ENCODE data around the gene GALNT5. TPM values are rescaled to one million over a fixed set of nuclear protein-coding genes. Genes with fewer than 3 reads are reported as not detected.
"Not testable (repeated sequence)": the region's sequence is repeated elsewhere in the genome, so short reads cannot be mapped to it uniquely, and the experiment has no call there.

GALNT5 gene
- total RNA-seq = 0.80 TPM

GRCh38 chr2:157257312-157258252 lies at the start of gene GALNT5:
Gene GALNT5 (plus strand): TSS chr2:157257705. CDS start chr2:157258083, 378 bp downstream.
- no peak for DNase-seq (ENCODE audit: low spot score)
- peak; percentile 40 for ATAC-seq
- intact Hi-C loops (cut with DNase I) = no loop called here

GRCh38 chr2:157216286-157216965 lies 41.1 kb upstream of the GALNT5 start:
- DNase-seq (ENCODE audit: low spot score) = no peak
- ATAC-seq = no peak
- intact Hi-C loops (cut with DNase I) = no loop called here

DNA sequence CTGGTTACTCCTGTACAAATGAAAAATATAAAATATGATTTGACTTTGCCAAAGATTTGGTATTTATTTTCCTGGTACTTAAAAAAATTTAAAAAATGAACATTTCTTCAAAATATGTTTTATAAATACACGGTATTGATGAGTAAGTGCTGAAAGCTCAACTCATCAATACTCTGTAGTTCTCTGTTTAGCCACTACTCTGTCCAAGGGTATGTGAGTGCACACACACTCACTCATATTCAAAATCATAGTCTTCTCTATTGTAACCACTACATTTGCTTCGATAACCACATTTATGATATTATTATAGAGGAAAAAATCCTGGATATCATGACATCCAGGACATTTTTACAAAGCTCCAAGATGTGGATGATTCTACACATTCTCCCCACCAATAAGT lies 40.1 kb upstream of the GALNT5 start:
- no peak for ATAC-seq
- DNase-seq (ENCODE audit: low spot score) = no peak
- intact Hi-C loops (cut with DNase I) = no loop called here

DNA sequence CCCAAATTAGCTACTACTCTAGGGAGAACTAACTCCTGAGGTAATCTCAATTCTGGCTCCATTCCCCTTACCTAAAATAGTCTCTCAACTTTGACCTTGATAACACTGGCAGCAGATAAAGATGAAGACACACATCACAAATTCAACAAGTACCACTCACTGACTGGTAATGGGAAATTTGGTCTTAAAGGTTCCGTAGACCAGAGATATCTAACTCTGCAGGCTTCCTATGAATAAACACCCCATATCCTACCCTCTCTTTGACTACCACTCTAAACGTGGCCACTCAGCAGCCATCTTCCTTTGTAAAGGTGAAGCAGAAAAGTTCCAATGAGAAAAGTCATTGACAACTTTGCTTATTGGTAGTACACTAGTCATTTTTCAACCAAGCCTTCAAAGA lies 38.6 kb upstream of the GALNT5 start:
- ATAC-seq (no peak), DNase-seq (ENCODE audit: low spot score) (no peak)
- intact Hi-C loops (cut with DNase I) = no loop called here

GRCh38 chr2:157220502-157220901 lies 37.0 kb upstream of the GALNT5 start:
- ATAC-seq (no peak), DNase-seq (ENCODE audit: low spot score) (no peak)
- intact Hi-C loops (cut with DNase I) = no loop called here

DNA sequence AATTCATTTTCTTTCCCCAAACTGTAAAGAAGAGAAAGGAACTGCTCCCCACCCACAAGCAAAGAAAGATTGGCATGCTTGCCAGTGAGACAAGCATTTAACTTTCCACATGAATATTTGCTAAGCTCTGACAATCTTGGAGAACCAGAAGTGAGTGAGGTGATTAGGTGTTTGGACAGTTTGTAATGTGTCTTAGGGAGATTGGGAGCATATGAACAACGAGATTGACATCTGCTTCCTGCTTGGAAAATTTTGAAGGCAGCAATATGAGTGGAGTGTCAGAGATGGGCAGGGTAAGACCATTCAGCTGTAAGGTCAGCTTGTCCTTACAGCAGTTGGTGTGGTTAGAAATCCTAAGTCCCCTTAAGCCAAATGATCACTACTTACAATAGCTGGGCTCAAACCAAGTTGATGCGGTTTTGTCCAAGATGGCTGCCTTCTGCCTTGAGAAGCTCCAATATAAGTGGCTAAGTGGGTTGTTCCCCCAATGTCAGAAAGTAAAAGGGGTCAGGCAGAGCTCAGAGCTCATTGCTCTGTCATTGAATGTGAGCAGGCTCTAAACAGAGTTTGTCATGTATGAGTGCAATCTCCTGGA lies 36.0 kb upstream of the GALNT5 start:
- ATAC-seq (no peak), DNase-seq (ENCODE audit: low spot score) (no peak)
- intact Hi-C loops (cut with DNase I) = no loop called here

- DNase-seq (ENCODE audit: low spot score) = no peak
- ATAC-seq = no peak
- intact Hi-C loops (cut with DNase I) = no loop called here
Measured at GRCh38 chr2:157223624-157224205, 33.8 kb upstream of the GALNT5 start.

GRCh38 chr2:157224448-157224847 lies 33.1 kb upstream of the GALNT5 start:
- DNase-seq (ENCODE audit: low spot score); intact Hi-C loops (cut with DNase I); ATAC-seq: not testable (repeated sequence)

- intact Hi-C loops (cut with DNase I) = no loop called here
- no peak for DNase-seq (ENCODE audit: low spot score)
- ATAC-seq = no peak
Measured at GRCh38 chr2:157227592-157227991, 29.9 kb upstream of the GALNT5 start.

DNA sequence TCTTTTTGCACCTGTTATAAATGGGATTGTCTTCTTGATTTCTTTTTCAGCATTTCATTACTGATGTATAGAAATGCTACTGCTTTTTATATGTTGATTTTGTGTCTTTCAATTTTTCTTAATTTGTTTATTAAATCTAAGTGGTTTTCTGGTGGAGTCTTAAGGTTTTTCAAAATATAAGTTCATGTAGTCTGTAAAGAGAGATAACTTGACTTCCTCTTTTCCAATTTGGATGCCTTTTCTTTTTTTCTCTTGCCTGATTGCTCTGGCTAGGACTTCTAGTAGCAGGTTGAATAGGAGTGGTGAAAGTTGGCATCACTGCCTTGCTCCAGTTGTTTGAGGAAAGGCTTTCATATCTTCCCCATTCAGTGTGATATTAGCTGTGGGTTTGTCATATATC lies 28.6 kb upstream of the GALNT5 start:
- intact Hi-C loops (cut with DNase I) = no loop called here

DNA sequence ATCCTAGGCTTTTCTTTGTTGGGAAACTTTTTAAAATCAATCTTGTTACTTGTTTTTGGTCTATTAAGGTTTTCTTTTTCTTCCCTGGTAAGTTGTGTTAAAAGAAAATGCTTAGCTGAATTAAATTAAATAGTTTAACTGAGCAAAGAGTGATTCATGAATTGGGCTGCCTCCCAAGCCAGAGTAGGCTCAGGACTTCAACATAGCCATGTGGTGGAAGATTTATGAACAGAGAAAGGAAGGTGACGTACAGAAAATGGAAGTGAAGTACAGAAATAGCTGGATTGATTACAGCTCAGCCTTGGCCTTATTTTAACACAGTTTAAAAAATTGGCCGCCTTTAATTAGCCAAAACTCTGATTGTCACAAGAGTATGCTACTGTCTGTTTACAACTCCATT lies 27.9 kb upstream of the GALNT5 start:
- DNase-seq (ENCODE audit: low spot score) (no peak), ATAC-seq (no peak)
- intact Hi-C loops (cut with DNase I) = no loop called here

More for the DNA sequence above, 28.6 kb upstream of the GALNT5 start:
- ATAC-seq (no peak), DNase-seq (ENCODE audit: low spot score) (no peak)

GRCh38 chr2:157231476-157231875 lies 26.0 kb upstream of the GALNT5 start:
- no peak for ATAC-seq
- intact Hi-C loops (cut with DNase I) = no loop called here
- DNase-seq (ENCODE audit: low spot score) = no peak

DNA sequence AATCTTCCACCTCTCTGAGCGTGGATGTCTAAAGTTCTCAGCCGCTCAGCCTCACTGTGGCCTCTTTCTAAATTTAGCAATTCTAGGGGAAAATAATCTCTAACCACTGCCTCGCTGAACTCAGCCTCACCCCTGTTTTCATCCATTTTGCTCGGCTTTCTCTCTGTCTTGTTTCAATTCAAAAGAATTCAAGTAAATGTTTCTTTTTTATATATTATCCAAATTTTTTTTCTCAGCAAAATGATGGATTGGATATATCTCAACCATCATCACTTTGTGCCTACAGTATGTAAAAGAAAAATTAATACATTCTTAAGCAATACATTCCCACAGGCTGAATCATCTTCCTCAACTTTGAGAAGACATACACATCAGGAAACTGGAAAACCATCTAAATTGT lies 24.0 kb upstream of the GALNT5 start:
- ATAC-seq (no peak), DNase-seq (ENCODE audit: low spot score) (no peak)
- intact Hi-C loops (cut with DNase I) = no loop called here

- intact Hi-C loops (cut with DNase I) = no loop called here
- ATAC-seq = no peak
- DNase-seq (ENCODE audit: low spot score) = no peak
Measured at GRCh38 chr2:157236404-157236803, 21.1 kb upstream of the GALNT5 start.

DNA sequence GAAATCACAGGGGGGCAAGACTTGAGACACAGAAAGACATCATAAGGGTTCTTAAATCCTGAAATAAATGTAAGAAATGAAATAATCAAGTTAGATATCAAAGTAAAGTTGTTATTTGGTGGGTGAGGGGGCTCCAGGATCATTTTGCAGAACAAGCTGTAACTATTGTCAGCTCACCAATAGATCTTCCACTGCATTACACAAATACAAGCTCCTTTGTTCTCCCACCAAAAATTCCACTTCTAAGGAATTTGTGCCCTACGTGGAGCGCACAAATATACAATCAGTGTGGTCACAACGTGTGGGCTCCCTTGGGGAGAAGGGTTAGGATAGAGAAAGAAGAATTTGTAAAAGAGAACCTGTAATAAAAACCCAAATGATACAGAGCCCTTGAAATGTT lies 19.2 kb upstream of the GALNT5 start:
- ATAC-seq = no peak
- intact Hi-C loops (cut with DNase I) = no loop called here
- no peak for DNase-seq (ENCODE audit: low spot score)

GRCh38 chr2:157244691-157245090 lies 12.8 kb upstream of the GALNT5 start:
- intact Hi-C loops (cut with DNase I) = no loop called here
- ATAC-seq (no peak), DNase-seq (ENCODE audit: low spot score) (no peak)

DNA sequence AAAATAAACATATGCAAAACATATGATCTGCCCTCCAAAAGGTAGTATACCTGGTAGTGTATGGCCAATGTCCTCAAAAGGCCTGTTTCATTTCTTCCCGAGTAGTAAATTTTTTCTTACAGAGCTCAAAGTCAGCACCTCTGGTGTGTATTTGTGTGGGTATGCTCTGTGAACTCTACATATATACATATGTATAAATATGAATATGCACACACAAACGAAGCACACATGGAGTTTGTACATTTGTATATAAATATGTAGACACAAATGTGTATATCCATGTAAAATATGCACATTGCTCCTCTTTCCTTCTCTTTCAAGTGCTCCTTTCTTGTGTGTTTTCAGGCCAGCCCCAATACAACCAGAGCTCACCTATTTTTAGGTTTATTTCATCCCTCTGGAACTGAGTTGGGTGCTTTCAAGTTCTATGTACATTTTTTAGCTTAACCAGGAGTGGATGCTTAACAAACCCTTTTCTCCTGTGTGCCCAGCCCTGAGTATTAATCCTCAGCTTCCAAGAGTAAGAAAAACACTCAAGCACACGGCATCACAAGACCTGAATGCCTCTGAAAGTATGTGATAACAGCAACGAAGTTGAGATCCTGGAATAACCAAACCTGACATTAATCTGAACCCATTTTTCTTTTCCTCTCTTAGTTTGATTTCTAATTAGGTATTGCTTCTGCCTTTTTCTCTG lies 12.2 kb upstream of the GALNT5 start:
- intact Hi-C loops (cut with DNase I) = no loop called here
- no peak for DNase-seq (ENCODE audit: low spot score)
- ATAC-seq = no peak

DNA sequence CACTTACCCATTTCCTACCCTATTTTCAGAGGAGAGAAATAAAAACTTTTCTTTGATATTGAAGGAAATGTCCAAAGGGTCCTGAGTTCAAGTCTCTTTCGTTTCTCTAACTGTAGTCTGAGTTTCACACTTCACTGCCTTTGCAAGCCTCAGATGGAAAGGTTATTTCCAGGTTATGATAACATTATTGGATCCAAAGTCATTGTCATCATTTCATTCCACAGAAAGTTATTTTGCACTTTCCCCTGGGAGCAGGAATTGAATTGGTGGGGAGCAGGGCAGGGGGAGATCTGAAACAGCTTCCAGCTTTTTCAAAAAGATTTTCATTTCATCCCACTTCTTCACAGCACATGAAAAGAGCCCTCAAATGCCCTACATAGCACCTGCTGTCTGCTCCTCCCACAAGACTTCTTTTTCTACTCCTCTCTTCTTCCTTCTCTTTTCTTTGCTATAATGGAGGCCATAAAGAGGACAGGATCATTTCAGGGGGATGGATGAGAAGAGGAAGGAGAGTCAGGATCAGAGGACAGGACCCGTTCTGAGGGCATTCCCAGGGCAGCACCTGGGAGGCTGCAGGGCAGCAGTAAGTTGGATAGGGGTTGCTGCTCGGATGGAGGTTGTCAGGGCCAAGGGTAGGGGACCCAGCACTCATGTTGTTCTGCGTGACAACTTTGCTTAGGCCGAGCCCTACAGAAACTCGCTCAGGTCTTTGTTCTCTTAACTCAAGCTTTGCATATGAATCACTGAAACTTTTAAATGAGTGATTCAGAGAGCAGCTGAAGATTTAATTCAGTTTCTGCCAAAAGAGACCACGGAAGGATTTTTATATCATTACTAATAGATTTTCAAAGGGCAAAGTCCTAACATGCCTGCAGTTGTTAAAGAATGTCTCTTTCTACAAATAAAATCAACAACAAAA lies 11.4 kb upstream of the GALNT5 start:
- no peak for DNase-seq (ENCODE audit: low spot score)
- intact Hi-C loops (cut with DNase I) = no loop called here
- no peak for ATAC-seq
